ENCODE measurements around the gene HMCN2.
"Not testable (repeated sequence)": the region's sequence is repeated elsewhere in the genome, so short reads cannot be mapped to it uniquely, and the experiment has no call there.

Gene HMCN2

DNA sequence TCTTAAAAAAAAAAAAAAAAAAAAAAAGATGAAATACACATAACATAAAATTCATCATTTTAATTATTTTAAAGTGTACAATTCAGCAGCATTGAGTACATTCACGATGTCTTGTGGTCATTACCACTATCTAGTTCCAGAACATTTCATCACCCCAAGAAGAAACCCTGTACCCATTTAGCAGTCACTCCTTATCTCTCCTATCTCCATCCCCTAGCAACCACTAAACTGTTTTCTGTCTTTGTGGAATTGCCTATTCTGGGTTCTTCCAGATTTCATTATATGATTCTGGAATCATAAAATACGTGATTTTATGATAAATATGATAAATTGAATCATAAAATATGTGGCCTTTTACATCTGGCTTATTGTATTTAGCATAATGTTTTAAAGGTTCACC is 8.9 kb upstream of the HMCN2 start:
- Histone ChIP-seq H3K36me3 (ENCODE audit: control insufficient read depth in 1 of 2, insufficient read depth in 2 of 2, low read length in 2 of 2) (no peaks in the 10 kb centered on the region), H3K27ac (ENCODE audit: low read length) (no peak overlapping the region), H3K9me3 (ENCODE audit: control insufficient read depth in 1 of 2, low read length in 2 of 2) (no peaks in the 10 kb centered on the region), H3K27me3 (ENCODE audit: low read depth, low read length) (no peaks in the 10 kb centered on the region), H3K4me1 (ENCODE audit: control insufficient read depth in 1 of 2, insufficient read depth in 2 of 2, low read length in 2 of 2) (peaks cover 0 to 7% of the 10 kb centered on the region in 2 donors), H3K4me3 (ENCODE audit: low read depth in 1 of 2, low read length in 2 of 2) (no peak overlapping the region)

- not testable (repeated sequence) for H3K9me3 ChIP-seq (ENCODE audit: control insufficient read depth in 1 of 2, low read length in 2 of 2); H3K27me3 ChIP-seq (ENCODE audit: low read depth, low read length)
Observed at GRCh38 chr9:130258137-130258536, 7.4 kb upstream of the HMCN2 start.

DNA sequence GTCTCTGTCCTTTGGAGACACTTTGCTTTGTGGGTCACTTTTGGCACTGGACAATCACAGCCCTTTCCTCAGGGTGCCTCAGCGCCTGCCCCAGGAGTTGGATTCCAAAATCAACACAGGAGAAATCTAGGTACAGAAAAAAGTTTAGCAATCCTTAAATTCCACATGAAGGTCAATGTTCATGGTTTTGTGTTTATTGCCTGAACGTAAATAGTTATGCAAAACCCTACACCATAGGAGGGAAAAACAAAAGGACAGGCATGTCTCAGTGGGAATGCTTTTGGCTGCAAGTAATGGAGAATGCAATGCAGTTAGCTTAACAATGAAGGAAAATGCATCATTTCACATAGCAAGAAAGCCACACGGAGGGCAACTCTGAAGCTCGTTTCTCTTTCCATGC is 6.5 kb upstream of the HMCN2 start:
- Histone ChIP-seq H3K9me3 (ENCODE audit: control insufficient read depth in 1 of 2, low read length in 2 of 2) (no peaks in the 10 kb centered on the region), H3K27me3 (ENCODE audit: low read depth, low read length) (peaks cover under 1% of the 10 kb centered on the region), H3K36me3 (ENCODE audit: control insufficient read depth in 1 of 2, insufficient read depth in 2 of 2, low read length in 2 of 2) (no peaks in the 10 kb centered on the region), H3K4me1 (ENCODE audit: control insufficient read depth in 1 of 2, insufficient read depth in 2 of 2, low read length in 2 of 2) (peaks cover 0 to 8% of the 10 kb centered on the region in 2 donors), H3K4me3 (ENCODE audit: low read depth in 1 of 2, low read length in 2 of 2) (no peak overlapping the region), H3K27ac (ENCODE audit: low read length) (no peak overlapping the region)

More at GRCh38 chr9:130258137-130258536, 7.4 kb upstream of the HMCN2 start:
- H3K36me3 ChIP-seq (ENCODE audit: control insufficient read depth in 1 of 2, insufficient read depth in 2 of 2, low read length in 2 of 2); H3K4me1 ChIP-seq (ENCODE audit: control insufficient read depth in 1 of 2, insufficient read depth in 2 of 2, low read length in 2 of 2); H3K27ac ChIP-seq (ENCODE audit: low read length); H3K4me3 ChIP-seq (ENCODE audit: low read depth in 1 of 2, low read length in 2 of 2): not testable (repeated sequence)

DNA sequence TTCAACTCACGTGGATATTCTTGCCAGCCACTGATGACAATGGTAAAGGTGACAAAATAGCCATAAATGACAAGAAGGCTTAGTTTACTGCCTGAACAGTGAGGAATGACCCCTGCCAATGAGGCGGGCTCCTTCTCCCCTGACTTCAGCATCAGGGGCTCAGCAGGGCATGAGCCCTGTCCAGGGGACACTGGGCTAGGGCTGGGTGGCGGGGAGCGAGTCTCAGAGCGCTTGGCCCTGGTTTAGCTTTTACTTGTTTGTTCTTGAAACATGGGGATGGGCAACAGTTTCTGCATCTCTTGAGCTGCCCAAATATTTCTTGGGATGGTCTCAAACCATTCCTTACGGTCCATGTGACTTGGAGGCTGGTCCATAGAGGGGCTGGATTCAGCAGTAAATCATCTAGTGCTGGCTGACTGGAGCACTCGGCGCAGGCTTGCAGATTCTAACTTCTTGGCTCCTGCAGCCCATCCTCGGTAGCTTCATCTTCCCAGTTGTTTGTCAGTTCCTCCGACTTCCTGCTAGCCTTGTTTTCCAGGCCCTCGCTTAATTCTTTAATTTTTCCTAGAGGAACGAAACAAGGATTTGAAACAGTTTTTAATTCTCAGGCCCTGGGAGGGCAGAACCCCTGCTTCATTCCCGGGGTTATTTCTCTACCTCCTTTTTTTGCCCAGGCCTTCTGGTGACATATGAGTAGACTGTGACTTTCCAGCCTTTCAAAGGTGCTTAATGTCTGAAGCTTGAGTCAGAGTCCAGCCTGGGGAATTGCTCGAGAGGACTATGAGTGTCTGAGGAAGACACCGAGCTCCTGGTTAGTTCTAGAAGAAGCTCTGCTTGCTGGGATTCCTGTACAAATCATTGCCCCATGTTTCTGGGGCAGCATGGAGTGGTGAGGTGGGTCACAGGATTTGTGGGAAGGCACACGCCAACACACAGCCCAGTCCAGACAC is 4.5 kb upstream of the HMCN2 start:
- H3K27me3 ChIP-seq (ENCODE audit: low read depth, low read length) = peaks cover 12% of the 10 kb centered on the region
- no peaks in the 10 kb centered on the region for H3K9me3 ChIP-seq (ENCODE audit: control insufficient read depth in 1 of 2, low read length in 2 of 2)
- peak overlapping the region; percentile 68 for H3K27ac ChIP-seq (ENCODE audit: low read length)
- H3K36me3 ChIP-seq (ENCODE audit: control insufficient read depth in 1 of 2, insufficient read depth in 2 of 2, low read length in 2 of 2) = no peaks in the 10 kb centered on the region
- H3K4me1 ChIP-seq (ENCODE audit: control insufficient read depth in 1 of 2, insufficient read depth in 2 of 2, low read length in 2 of 2) = peaks cover 0 to 22% of the 10 kb centered on the region in 2 donors
- no peak overlapping the region for H3K4me3 ChIP-seq (ENCODE audit: low read depth in 1 of 2, low read length in 2 of 2)

- H3K27ac ChIP-seq (ENCODE audit: low read length) = no peak overlapping the region
Observed at GRCh38 chr9:130262061-130262745, 3.4 kb upstream of the HMCN2 start.

GRCh38 chr9:130262771-130263170 is 2.8 kb upstream of the HMCN2 start:
- Histone ChIP-seq H3K4me3 (ENCODE audit: low read depth in 1 of 2, low read length in 2 of 2) (no peak overlapping the region), H3K27me3 (ENCODE audit: low read depth, low read length) (peaks cover 19% of the 10 kb centered on the region), H3K4me1 (ENCODE audit: control insufficient read depth in 1 of 2, insufficient read depth in 2 of 2, low read length in 2 of 2) (peaks cover under 1 to 26% of the 10 kb centered on the region in 2 donors), H3K36me3 (ENCODE audit: control insufficient read depth in 1 of 2, insufficient read depth in 2 of 2, low read length in 2 of 2) (no peaks in the 10 kb centered on the region), H3K9me3 (ENCODE audit: control insufficient read depth in 1 of 2, low read length in 2 of 2) (no peaks in the 10 kb centered on the region), H3K27ac (ENCODE audit: low read length) (no peak overlapping the region)

More at GRCh38 chr9:130262061-130262745, 3.4 kb upstream of the HMCN2 start:
- Histone ChIP-seq H3K27me3 (ENCODE audit: low read depth, low read length) (peaks cover 19% of the 10 kb centered on the region), H3K9me3 (ENCODE audit: control insufficient read depth in 1 of 2, low read length in 2 of 2) (no peaks in the 10 kb centered on the region), H3K4me3 (ENCODE audit: low read depth in 1 of 2, low read length in 2 of 2) (no peak overlapping the region), H3K4me1 (ENCODE audit: control insufficient read depth in 1 of 2, insufficient read depth in 2 of 2, low read length in 2 of 2) (peaks cover 0 to 22% of the 10 kb centered on the region in 2 donors), H3K36me3 (ENCODE audit: control insufficient read depth in 1 of 2, insufficient read depth in 2 of 2, low read length in 2 of 2) (no peaks in the 10 kb centered on the region)

GRCh38 chr9:130263601-130264413 is 1.8 kb upstream of the HMCN2 start:
- H3K9me3 ChIP-seq (ENCODE audit: control insufficient read depth in 1 of 2, low read length in 2 of 2) = no peaks in the 10 kb centered on the region
- H3K27ac ChIP-seq (ENCODE audit: low read length) = no peak overlapping the region
- peaks cover 6 to 36% of the 10 kb centered on the region in 2 donors for H3K4me1 ChIP-seq (ENCODE audit: control insufficient read depth in 1 of 2, insufficient read depth in 2 of 2, low read length in 2 of 2)
- no peak overlapping the region for H3K4me3 ChIP-seq (ENCODE audit: low read depth in 1 of 2, low read length in 2 of 2)
- H3K36me3 ChIP-seq (ENCODE audit: control insufficient read depth in 1 of 2, insufficient read depth in 2 of 2, low read length in 2 of 2) = no peaks in the 10 kb centered on the region
- H3K27me3 ChIP-seq (ENCODE audit: low read depth, low read length) = peaks cover 19% of the 10 kb centered on the region

GRCh38 chr9:130264414-130265350 is 878 bp upstream of the HMCN2 start:
- Histone ChIP-seq H3K4me1 (ENCODE audit: control insufficient read depth in 1 of 2, insufficient read depth in 2 of 2, low read length in 2 of 2) (peaks cover 6 to 37% of the 10 kb centered on the region in 2 donors), H3K36me3 (ENCODE audit: control insufficient read depth in 1 of 2, insufficient read depth in 2 of 2, low read length in 2 of 2) (no peaks in the 10 kb centered on the region), H3K9me3 (ENCODE audit: control insufficient read depth in 1 of 2, low read length in 2 of 2) (no peaks in the 10 kb centered on the region), H3K27ac (ENCODE audit: low read length) (no peak overlapping the region), H3K4me3 (ENCODE audit: low read depth in 1 of 2, low read length in 2 of 2) (peak overlapping the region in 1 of 2 donors; percentile 71), H3K27me3 (ENCODE audit: low read depth, low read length) (peaks cover 19% of the 10 kb centered on the region)

DNA sequence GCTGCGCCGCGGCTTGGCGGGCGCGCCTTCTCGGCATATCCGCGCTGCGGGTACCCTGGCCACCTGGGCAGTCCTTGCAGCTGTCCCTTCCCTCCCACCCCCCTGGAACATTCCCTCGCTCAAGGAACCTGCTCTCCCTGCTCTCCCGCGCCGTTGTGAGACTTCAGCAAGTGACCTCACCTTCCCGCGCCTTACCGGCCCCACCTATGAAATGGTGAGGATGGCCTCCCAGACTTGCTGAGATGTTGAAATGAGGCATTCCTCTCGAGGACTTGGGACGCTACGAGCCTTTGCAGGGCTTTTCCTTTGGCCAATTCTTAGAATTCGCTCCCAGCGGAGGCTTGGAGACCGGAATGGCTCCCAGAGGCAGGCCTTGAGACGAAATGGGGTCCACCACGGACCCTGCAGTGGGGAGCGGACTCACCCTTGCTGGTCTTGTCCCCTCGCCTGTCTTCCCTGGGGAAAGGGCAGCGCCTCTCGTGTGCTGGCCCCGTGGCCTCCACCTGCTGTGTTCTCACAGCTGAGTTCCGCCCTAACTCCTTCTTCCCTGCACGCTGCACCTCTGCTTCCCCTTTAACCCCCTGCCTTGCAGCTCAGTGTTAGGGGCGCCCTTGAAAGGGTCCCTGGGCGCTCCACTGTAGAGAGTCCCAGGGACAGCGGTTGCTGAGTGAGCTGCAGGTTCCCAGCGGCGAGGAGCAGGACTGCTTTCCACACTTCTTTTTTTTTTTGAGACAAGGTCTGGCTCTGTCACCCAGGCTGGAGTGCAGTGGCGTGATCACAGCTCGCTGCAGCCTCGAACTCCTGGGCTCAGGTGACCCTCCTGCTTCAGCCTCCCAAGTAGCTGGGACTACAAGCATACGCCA is 907 bp downstream of the HMCN2 start:
- peak overlapping the region; percentile 80 for H3K27ac ChIP-seq (ENCODE audit: low read length)
- peaks cover 6 to 30% of the 10 kb centered on the region in 2 donors for H3K4me1 ChIP-seq (ENCODE audit: control insufficient read depth in 1 of 2, insufficient read depth in 2 of 2, low read length in 2 of 2)
- no peaks in the 10 kb centered on the region for H3K9me3 ChIP-seq (ENCODE audit: control insufficient read depth in 1 of 2, low read length in 2 of 2)
- peaks cover 19% of the 10 kb centered on the region for H3K27me3 ChIP-seq (ENCODE audit: low read depth, low read length)
- no peaks in the 10 kb centered on the region for H3K36me3 ChIP-seq (ENCODE audit: control insufficient read depth in 1 of 2, insufficient read depth in 2 of 2, low read length in 2 of 2)
- peak overlapping the region; percentile 52 to 71 for H3K4me3 ChIP-seq (ENCODE audit: low read depth in 1 of 2, low read length in 2 of 2)

Data from muscle layer of duodenum (tissue), 2 donors.